ENCODE data around the gene ALG11. TPM values are rescaled to one million over a fixed set of nuclear protein-coding genes. Genes with fewer than 3 reads are reported as not detected.

ALG11 gene
- total RNA-seq, 1 donor from 2014 or later, result 44.6 TPM

- Histone ChIP-seq H3K27me3 (no peaks in the 10 kb centered on the region), H3K79me2 (ENCODE audit: low read depth) (no peaks in the 10 kb centered on the region)
These were observed 23.1 kb upstream of the ALG11 start for GRCh38 chr13:51988988-51989618.

GRCh38 chr13:51993713-51994112, 18.5 kb upstream of the ALG11 start:
- Histone ChIP-seq H3K36me3 (no peaks in the 10 kb centered on the region), H3K9me3 (ENCODE audit: low read depth) (no peaks in the 10 kb centered on the region), H3K4me3 (no peak overlapping the region), H3K4me1 (peaks cover 27% of the 10 kb centered on the region), H3K4me2 (no peak overlapping the region), H3F3A (ENCODE audit: low read depth) (no peaks in the 10 kb centered on the region), H3K27ac (no peak overlapping the region), H3K79me2 (ENCODE audit: low read depth) (no peaks in the 10 kb centered on the region), H3K9ac (no peak overlapping the region), H4K20me1 (ENCODE audit: low read depth) (peaks cover 15% of the 10 kb centered on the region), H3K27me3 (no peaks in the 10 kb centered on the region), H2AFZ (replicated peaks) (no peak overlapping the region)
- H3K4me3 Mint-ChIP-seq, result no peak overlapping the region
- peaks cover 31% of the 10 kb centered on the region for H3K4me1 Mint-ChIP-seq
- TF ChIP-seq EZH2phosphoT487 (IDR thresholded peaks at IDR 0.05), result no peak
- H3K9me3 Mint-ChIP-seq, result no peaks in the 10 kb centered on the region
- peaks cover 2% of the 10 kb centered on the region for H3K27me3 Mint-ChIP-seq (ENCODE audit: insufficient read depth, low read depth)
- H3K36me3 Mint-ChIP-seq, result peaks cover 2% of the 10 kb centered on the region
- no peak overlapping the region for H3K27ac Mint-ChIP-seq
- no peak for DNase-seq (ENCODE audit: low spot score)

More at GRCh38 chr13:51988988-51989618, 23.1 kb upstream of the ALG11 start:
- no peak overlapping the region for H2AFZ ChIP-seq (replicated peaks)
- no peaks in the 10 kb centered on the region for H3K36me3 ChIP-seq
- no peaks in the 10 kb centered on the region for H3K4me1 Mint-ChIP-seq
- no peak overlapping the region for H3K9ac ChIP-seq
- no peaks in the 10 kb centered on the region for H3K4me1 ChIP-seq
- H3K36me3 Mint-ChIP-seq, result peaks cover 7% of the 10 kb centered on the region
- no peaks in the 10 kb centered on the region for H3F3A ChIP-seq (ENCODE audit: low read depth)
- no peak overlapping the region for H3K4me2 ChIP-seq
- H3K9me3 Mint-ChIP-seq, result peaks cover 34% of the 10 kb centered on the region
- TF ChIP-seq CTCF (IDR thresholded peaks at IDR 0.05), result no peak
- TF ChIP-seq EZH2phosphoT487 (IDR thresholded peaks at IDR 0.05), result no peak
- TF ChIP-seq EZH2 (IDR thresholded peaks at IDR 0.05), result no peak
- H3K9me3 ChIP-seq (ENCODE audit: low read depth), result no peaks in the 10 kb centered on the region
- no peak overlapping the region for H3K4me3 ChIP-seq
- peaks cover 2% of the 10 kb centered on the region for H3K27me3 Mint-ChIP-seq (ENCODE audit: insufficient read depth, low read depth)
- H3K4me3 Mint-ChIP-seq, result no peak overlapping the region
- no peaks in the 10 kb centered on the region for H4K20me1 ChIP-seq (ENCODE audit: low read depth)
- H3K27ac Mint-ChIP-seq, result no peak overlapping the region
- no peak for DNase-seq (ENCODE audit: low spot score)
- H3K27ac ChIP-seq, result no peak overlapping the region

- Histone ChIP-seq H3K27ac (no peak overlapping the region), H3K9ac (no peak overlapping the region), H3K36me3 (no peaks in the 10 kb centered on the region), H3K4me3 (no peak overlapping the region), H2AFZ (replicated peaks) (no peak overlapping the region), H3F3A (ENCODE audit: low read depth) (no peaks in the 10 kb centered on the region), H3K4me2 (peak overlapping the region; percentile 49), H3K27me3 (no peaks in the 10 kb centered on the region), H3K4me1 (peaks cover 34% of the 10 kb centered on the region), H3K79me2 (ENCODE audit: low read depth) (no peaks in the 10 kb centered on the region), H4K20me1 (ENCODE audit: low read depth) (peaks cover 15% of the 10 kb centered on the region), H3K9me3 (ENCODE audit: low read depth) (no peaks in the 10 kb centered on the region)
- H3K27me3 Mint-ChIP-seq (ENCODE audit: insufficient read depth, low read depth), result peaks cover 2% of the 10 kb centered on the region
- peaks cover 44% of the 10 kb centered on the region for H3K4me1 Mint-ChIP-seq
- H3K36me3 Mint-ChIP-seq, result peaks cover 2% of the 10 kb centered on the region
- H3K9me3 Mint-ChIP-seq, result no peaks in the 10 kb centered on the region
- H3K27ac Mint-ChIP-seq, result no peak overlapping the region
- peak; percentile 55 for DNase-seq (ENCODE audit: low spot score)
- TF ChIP-seq CTCF (IDR thresholded peaks at IDR 0.05) (no peak), EZH2 (IDR thresholded peaks at IDR 0.05) (no peak), EZH2phosphoT487 (IDR thresholded peaks at IDR 0.05) (no peak)
- H3K4me3 Mint-ChIP-seq, result no peak overlapping the region
These were observed 16.3 kb upstream of the ALG11 start for GRCh38 chr13:51995677-51996551.
